CD4-positive, alpha-beta memory T cell (primary cell): Measurements from ENCODE around the gene DHPS. TPM values are rescaled to one million over a fixed set of nuclear protein-coding genes. Genes with fewer than 3 reads are reported as not detected.

ENCODE experiments used
- CTCF ChIA-PET: fragments of 350-600 bp; sonication (Branson Sonifier 250); formaldehyde crosslinking; loops from one replicate; lab custom pipeline; 2021; ENCODE audit warnings: inconsistent platforms; ENCODE audit not compliant: partially characterized antibody; lab: Charles Lee
- POLR2A ChIA-PET: fragments of 350-600 bp; sonication (Branson Sonifier 250); formaldehyde crosslinking; loops from one replicate; lab custom pipeline; 2021; ENCODE audit not compliant: partially characterized antibody; lab: Charles Lee
- DNase-seq, 5 donors: peaks; one replicate each; pipeline versions ENCODE4 v3.0.0 to v3.0.0-alpha.2; 2020 to 2022; ENCODE audit warnings: mixed read lengths in 1 of 5
- H3K27ac ChIP-seq: one replicate; pipeline ENCODE4 v1.7.0; 2013; ENCODE audit warnings: low read depth, low read length
- H3K27me3 ChIP-seq: 2 replicates; pipeline ENCODE4 v1.7.0; 2013; ENCODE audit warnings: mild to moderate bottlenecking, low read length, moderate library complexity; ENCODE audit not compliant: insufficient read depth
- H3K36me3 ChIP-seq: 2 replicates; pipeline ENCODE4 v1.7.0; 2013; ENCODE audit warnings: mild to moderate bottlenecking, low read length, moderate library complexity; ENCODE audit not compliant: insufficient read depth
- H3K4me1 ChIP-seq: 2 replicates; pipeline ENCODE4 v1.7.0; 2013; ENCODE audit warnings: mild to moderate bottlenecking, low read length, moderate library complexity; ENCODE audit not compliant: insufficient read depth
- H3K4me3 ChIP-seq, 2 donors: one replicate each; pipeline ENCODE4 v1.7.0; 2013; ENCODE audit warnings: low read length in 2 of 2, mild to moderate bottlenecking in 1 of 2
- H3K9me3 ChIP-seq, 2 donors: one replicate each; pipeline ENCODE4 v1.7.0; 2013; ENCODE audit warnings: low read length in 2 of 2, control low read depth in 1 of 2; ENCODE audit not compliant: control insufficient read depth in 1 of 2
- H3K27ac Mint-ChIP-seq, 7 donors: one replicate each; pipeline ENCODE4 v1.8.0; 2020 to 2021; ENCODE audit warnings: mixed read lengths in 7 of 7, mild to moderate bottlenecking in 6 of 7, inconsistent platforms in 3 of 7, moderate library complexity in 3 of 7
- H3K27me3 Mint-ChIP-seq, 2 donors: one replicate each; pipeline ENCODE4 v1.8.0; 2020 to 2021; ENCODE audit warnings: mixed read lengths in 2 of 2
- H3K36me3 Mint-ChIP-seq, 2 donors: one replicate each; pipeline ENCODE4 v1.8.0; 2020 to 2021; ENCODE audit warnings: mixed read lengths in 2 of 2, inconsistent platforms in 1 of 2, mild to moderate bottlenecking in 1 of 2
- H3K4me1 Mint-ChIP-seq, 4 donors: one replicate each; pipeline ENCODE4 v1.8.0; 2020 to 2021; ENCODE audit warnings: mixed read lengths in 4 of 4, mild to moderate bottlenecking in 1 of 4
- H3K4me3 Mint-ChIP-seq, 8 donors: one replicate each; pipeline ENCODE4 v1.8.0; 2020 to 2021; ENCODE audit warnings: mixed read lengths in 8 of 8, mild to moderate bottlenecking in 7 of 8, moderate library complexity in 6 of 8, inconsistent platforms in 3 of 8
- H3K9me3 Mint-ChIP-seq, 8 donors: one replicate each; pipeline ENCODE4 v1.8.0; 2020 to 2021; ENCODE audit warnings: mixed read lengths in 8 of 8, mild to moderate bottlenecking in 5 of 8, inconsistent platforms in 3 of 8, moderate library complexity in 1 of 8
- intact Hi-C: fragments of 100-400 bp; cut with micrococcal nuclease; formaldehyde crosslinking; loops from one replicate; pipeline ENCODE4 v1.15.1; 2023
- polyA plus RNA-seq, 2 donors: library from polyadenylated mRNA; unstranded; fragments of 300-500 nt; fragmentation: Illumina TruSeq; gene quantifications; one replicate each; pipeline ENCODE4 v1.2.3, GENCODE V29; 2021
- total RNA-seq, 2 experiments: library from RNA; stranded (reverse); gene quantifications; one replicate each; pipeline ENCODE4 v1.2.3, GENCODE V29; 2021

The DHPS gene
- total and polyA plus RNA-seq, 4 experiments from 2014 or later: 77.3 to 197 (median 143) TPM

GRCh38 chr19:12696366-12697335 lies 15.0 kb upstream of the DHPS start, which contains the start of gene FBXW9:
TSS of gene FBXW9 (minus strand) at chr19:12696631. CDS start at chr19:12696581, 50 bp downstream.
- Histone ChIP-seq H3K4me3 (peak within 1 kb of the TSS; percentile 7 to 56), H3K9me3 (no peaks in the 10 kb centered on the region), H3K4me1 (peaks cover 17% of the 10 kb centered on the region), H3K27me3 (no peaks in the 10 kb centered on the region), H3K36me3 (no peaks in the 10 kb centered on the region), H3K27ac (peak within 1 kb of the TSS; percentile 76)
- H3K9me3 Mint-ChIP-seq: peaks cover 0 to 2% (median 0%) of the 10 kb centered on the region in 8 donors
- H3K36me3 Mint-ChIP-seq: peaks cover 0 to 22% of the 10 kb centered on the region in 2 donors
- H3K27ac Mint-ChIP-seq: peak within 1 kb of the TSS; percentile 96 to 98 (median 97)
- H3K27me3 Mint-ChIP-seq: no peaks in the 10 kb centered on the region
- CTCF ChIA-PET: interaction anchor here (0.9 to 1.5 kb wide), 4 partner anchors 25 to 99 kb away, joined by 4 to 6 read pairs (median 4); no protein-coding TSS in a partner anchor
- peaks cover 4 to 17% (median 10%) of the 10 kb centered on the region in 4 donors for H3K4me1 Mint-ChIP-seq
- peak; percentile 92 to 96 (median 93) for DNase-seq
- POLR2A ChIA-PET: interaction anchor here (0.8 to 4.4 kb wide), 14 partner anchors 9 to 151 kb away, joined by 3 to 34 read pairs (median 4); partner anchors contain the start of genes DHPS, GET3, JUNB and RNASEH2A
- intact Hi-C loops: loop anchor here (1.0 kb wide), 3 partner anchors 15 to 27 kb away; partner anchors contain the start of genes DHPS and TNPO2
- peak within 1 kb of the TSS; percentile 91 to 95 (median 94) for H3K4me3 Mint-ChIP-seq

GRCh38 chr19:12695997-12696365 lies 14.3 kb upstream of the DHPS start:
- Histone ChIP-seq H3K4me1 (peaks cover 17% of the 10 kb centered on the region), H3K9me3 (no peaks in the 10 kb centered on the region), H3K4me3 (peak overlapping the region; percentile 7 to 56), H3K36me3 (no peaks in the 10 kb centered on the region), H3K27ac (peak overlapping the region; percentile 76), H3K27me3 (no peaks in the 10 kb centered on the region)
- DNase-seq: no peak
- Mint-ChIP-seq H3K4me3 (peak overlapping the region; percentile 91 to 95 (median 94)), H3K27ac (peak overlapping the region; percentile 29 to 98 (median 96)), H3K4me1 (peaks cover 4 to 17% (median 10%) of the 10 kb centered on the region in 4 donors), H3K9me3 (peaks cover 0 to 2% (median 0%) of the 10 kb centered on the region in 8 donors), H3K27me3 (no peaks in the 10 kb centered on the region), H3K36me3 (peaks cover 0 to 17% of the 10 kb centered on the region in 2 donors)
- intact Hi-C loops: loop anchor here (1.0 kb wide), 3 partner anchors 15 to 27 kb away; partner anchors contain the start of genes DHPS and TNPO2
- ChIA-PET POLR2A (interaction anchor here (0.8 to 4.4 kb wide), 13 partner anchors 9 to 145 kb away, joined by 3 to 34 read pairs (median 5); partner anchors contain the start of genes DHPS, GET3, JUNB and RNASEH2A), CTCF (interaction anchor here (0.9 to 1.5 kb wide), 5 partner anchors 25 to 100 kb away, joined by 4 to 6 read pairs (median 5); no protein-coding TSS in a partner anchor)

GRCh38 chr19:12695514-12695913 lies 13.8 kb upstream of the DHPS start:
- ChIA-PET CTCF (interaction anchor here (0.9 to 1.0 kb wide), 2 partner anchors 9 to 24 kb away, joined by 3 to 5 read pairs; no protein-coding TSS in a partner anchor), POLR2A (interaction anchor here (0.8 to 4.4 kb wide), 9 partner anchors 8 to 111 kb away, joined by 3 to 34 read pairs (median 6); partner anchors contain the start of genes DHPS, GET3, RNASEH2A and TRIR)
- peak overlapping the region in 1 of 2 donors; percentile 56 for H3K4me3 ChIP-seq
- peak overlapping the region; percentile 76 for H3K27ac ChIP-seq
- no peaks in the 10 kb centered on the region for H3K36me3 ChIP-seq
- Mint-ChIP-seq H3K4me3 (peak overlapping the region; percentile 57 to 80 (median 74)), H3K27me3 (no peaks in the 10 kb centered on the region), H3K27ac (peak overlapping the region in 6 of 7 donors; percentile 29 to 82 (median 63)), H3K36me3 (peaks cover 0 to 12% of the 10 kb centered on the region in 2 donors), H3K4me1 (peaks cover 4 to 17% (median 10%) of the 10 kb centered on the region in 4 donors), H3K9me3 (peaks cover 0 to 2% (median 0%) of the 10 kb centered on the region in 8 donors)
- H3K4me1 ChIP-seq: peaks cover 17% of the 10 kb centered on the region
- no peaks in the 10 kb centered on the region for H3K9me3 ChIP-seq
- intact Hi-C loops: no loop called here
- DNase-seq: no peak
- H3K27me3 ChIP-seq: no peaks in the 10 kb centered on the region

GRCh38 chr19:12695096-12695495 lies 13.4 kb upstream of the DHPS start:
- no peak for DNase-seq
- H3K27me3 ChIP-seq: no peaks in the 10 kb centered on the region
- H3K4me1 Mint-ChIP-seq: peaks cover 4 to 17% (median 10%) of the 10 kb centered on the region in 4 donors
- no peak overlapping the region for H3K4me3 ChIP-seq
- no peaks in the 10 kb centered on the region for H3K27me3 Mint-ChIP-seq
- peaks cover 17% of the 10 kb centered on the region for H3K4me1 ChIP-seq
- H3K27ac Mint-ChIP-seq: peak overlapping the region in 1 of 7 donors; percentile 23
- ChIA-PET POLR2A (interaction anchor here (0.9 to 4.4 kb wide), 5 partner anchors 14 to 40 kb away, joined by 3 to 34 read pairs (median 24); partner anchors contain the start of genes DHPS, GET3 and TRIR), CTCF (interaction anchor here (0.9 to 1.0 kb wide), 2 partner anchors 9 to 24 kb away, joined by 3 to 5 read pairs; no protein-coding TSS in a partner anchor)
- H3K36me3 ChIP-seq: no peaks in the 10 kb centered on the region
- H3K36me3 Mint-ChIP-seq: peaks cover 0 to 12% of the 10 kb centered on the region in 2 donors
- intact Hi-C loops: no loop called here
- no peak overlapping the region for H3K27ac ChIP-seq
- no peaks in the 10 kb centered on the region for H3K9me3 ChIP-seq
- peaks cover 0 to 2% (median 0%) of the 10 kb centered on the region in 8 donors for H3K9me3 Mint-ChIP-seq
- H3K4me3 Mint-ChIP-seq: peak overlapping the region in 6 of 8 donors; percentile 39 to 57 (median 49)

GRCh38 chr19:12694641-12695040 lies 13.0 kb upstream of the DHPS start:
- Mint-ChIP-seq H3K9me3 (peaks cover 0 to 2% (median 0%) of the 10 kb centered on the region in 8 donors), H3K27ac (no peak overlapping the region), H3K4me3 (peak overlapping the region in 1 of 8 donors; percentile 7), H3K27me3 (no peaks in the 10 kb centered on the region), H3K4me1 (peaks cover 4 to 17% (median 10%) of the 10 kb centered on the region in 4 donors), H3K36me3 (peaks cover 0 to 12% of the 10 kb centered on the region in 2 donors)
- intact Hi-C loops: no loop called here
- ChIA-PET POLR2A (interaction anchor here (1.1 to 4.4 kb wide), 3 partner anchors 13 to 41 kb away, joined by 3 to 34 read pairs (median 24); partner anchors contain the start of genes DHPS, GET3 and TRIR), CTCF (interaction anchor here (0.9 to 1.0 kb wide), 2 partner anchors 8 to 23 kb away, joined by 3 to 5 read pairs; no protein-coding TSS in a partner anchor)
- Histone ChIP-seq H3K27me3 (no peaks in the 10 kb centered on the region), H3K9me3 (no peaks in the 10 kb centered on the region), H3K4me3 (no peak overlapping the region), H3K27ac (no peak overlapping the region), H3K4me1 (peaks cover 17% of the 10 kb centered on the region), H3K36me3 (no peaks in the 10 kb centered on the region)
- DNase-seq: no peak

GRCh38 chr19:12692960-12693359 lies 11.3 kb upstream of the DHPS start:
- no peak overlapping the region for H3K4me3 ChIP-seq
- H3K9me3 ChIP-seq: no peaks in the 10 kb centered on the region
- intact Hi-C loops: no loop called here
- Mint-ChIP-seq H3K4me3 (no peak overlapping the region), H3K27ac (no peak overlapping the region), H3K9me3 (peaks cover 0 to 2% (median 0%) of the 10 kb centered on the region in 8 donors), H3K27me3 (no peaks in the 10 kb centered on the region), H3K36me3 (peaks cover 0 to 7% of the 10 kb centered on the region in 2 donors), H3K4me1 (peaks cover 2 to 14% (median 8%) of the 10 kb centered on the region in 4 donors)
- ChIA-PET POLR2A (interaction anchor here (1.2 kb wide), 1 partner anchor 41 kb away, joined by 3 read pairs; the partner anchor contains the start of gene TRIR), CTCF (interaction anchor here (1.7 kb wide), 1 partner anchor 16 kb away, joined by 4 read pairs; no protein-coding TSS in a partner anchor)
- no peak for DNase-seq
- H3K27ac ChIP-seq: no peak overlapping the region
- no peaks in the 10 kb centered on the region for H3K27me3 ChIP-seq
- peaks cover 17% of the 10 kb centered on the region for H3K4me1 ChIP-seq
- H3K36me3 ChIP-seq: no peaks in the 10 kb centered on the region
